Hippocampal formation (tissue), 2 donors: Measurements from ENCODE around the gene KDM4C.
A peak's percentile ranks its signal among the peaks of the same experiment; 100 is the strongest.
"Not testable (repeated sequence)": the region's sequence is repeated elsewhere in the genome, so short reads cannot be mapped to it uniquely, and the experiment has no call there.

Source experiments
- DNase-seq, 2 donors: peaks; one replicate each; lab custom pipeline; 2025; lab: John Stamatoyannopoulos, UW

Gene KDM4C

GRCh38 chr9:6764011-6764410 lies 6.2 kb downstream of the KDM4C start:
- no peak for DNase-seq

DNA sequence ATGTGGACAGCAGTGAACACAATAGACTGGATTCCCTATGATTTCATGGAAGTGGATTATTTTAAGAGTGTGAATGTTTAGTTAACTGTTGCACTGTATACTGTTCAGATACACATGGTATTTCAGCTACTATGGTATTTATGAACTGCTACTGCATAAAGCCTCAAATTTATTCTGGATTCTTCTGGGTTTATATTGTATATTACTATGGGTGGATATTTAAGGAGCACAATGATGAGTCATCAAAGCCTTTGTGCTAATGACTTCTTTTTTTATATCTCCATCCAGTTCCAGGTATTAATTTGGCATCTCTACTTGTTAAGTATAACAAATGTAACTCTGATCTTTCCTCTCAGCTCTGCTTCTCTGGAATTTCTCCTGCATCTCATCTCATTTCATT lies 6.8 kb downstream of the KDM4C start:
- no peak for DNase-seq

GRCh38 chr9:6764950-6765349 lies 7.2 kb downstream of the KDM4C start:
- DNase-seq, result no peak

GRCh38 chr9:6765396-6765795 lies 7.6 kb downstream of the KDM4C start:
- no peak for DNase-seq

DNA sequence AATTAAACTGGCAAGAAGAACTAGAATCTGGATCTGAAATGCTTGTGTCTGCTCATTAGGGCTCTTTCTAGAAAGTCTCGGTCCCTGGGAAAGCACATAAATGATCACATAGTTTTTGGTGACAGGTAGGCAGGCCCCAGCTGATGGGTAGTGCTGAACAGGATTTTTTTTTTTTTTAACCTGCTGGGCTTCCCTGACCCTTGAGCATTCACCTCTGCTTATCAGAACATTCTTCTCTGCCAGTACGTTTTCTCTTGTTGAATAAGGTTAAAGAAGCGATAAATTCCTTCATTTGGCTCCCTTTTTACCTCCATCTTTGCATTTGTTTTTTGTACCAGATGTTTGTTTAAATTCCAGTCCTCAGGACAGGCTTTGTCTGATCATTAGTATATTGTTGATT lies 8.8 kb downstream of the KDM4C start:
- no peak for DNase-seq

- DNase-seq, result not testable (repeated sequence)
Measured at GRCh38 chr9:6768587-6768986, 10.8 kb downstream of the KDM4C start.

- no peak for DNase-seq
Measured at GRCh38 chr9:6771722-6772121, 13.9 kb downstream of the KDM4C start.

DNA sequence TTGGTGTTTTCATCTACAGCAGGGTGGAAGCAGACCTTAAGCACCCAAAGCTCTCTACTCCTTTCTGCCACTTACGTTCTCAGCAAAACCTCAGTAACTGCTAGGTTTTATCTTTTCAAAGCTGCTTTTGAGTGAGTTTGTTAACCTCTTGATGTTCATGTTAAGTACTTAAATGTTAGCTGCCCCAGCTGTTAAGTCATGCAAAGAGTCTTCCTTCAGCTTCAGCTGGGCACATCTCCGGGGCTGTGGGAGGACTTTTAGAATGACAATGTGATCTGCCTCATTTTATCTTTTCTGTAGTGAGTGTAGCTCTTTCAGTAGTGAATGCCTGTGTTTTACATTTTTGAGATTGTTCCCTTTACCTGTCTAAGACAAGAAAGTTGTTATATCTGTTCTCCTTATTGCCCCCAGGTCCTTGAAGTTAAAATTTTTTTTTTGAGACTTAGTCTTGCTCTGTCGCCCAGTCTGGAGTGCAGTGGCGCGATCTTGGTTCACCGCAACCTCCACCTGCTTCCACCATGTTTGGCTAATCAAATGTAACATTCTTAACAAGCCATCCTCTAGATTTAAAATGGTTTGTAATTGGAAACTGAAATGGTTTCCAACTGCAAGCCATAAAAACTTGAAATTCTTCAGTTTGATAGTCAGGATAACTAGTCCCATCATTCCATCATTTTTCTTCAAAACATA lies 19.6 kb downstream of the KDM4C start:
- no peak for DNase-seq

- DNase-seq, result no peak
Measured at GRCh38 chr9:6779417-6780241, 21.9 kb downstream of the KDM4C start.

- no peak for DNase-seq
Measured at GRCh38 chr9:6780690-6781089, 22.9 kb downstream of the KDM4C start.

DNA sequence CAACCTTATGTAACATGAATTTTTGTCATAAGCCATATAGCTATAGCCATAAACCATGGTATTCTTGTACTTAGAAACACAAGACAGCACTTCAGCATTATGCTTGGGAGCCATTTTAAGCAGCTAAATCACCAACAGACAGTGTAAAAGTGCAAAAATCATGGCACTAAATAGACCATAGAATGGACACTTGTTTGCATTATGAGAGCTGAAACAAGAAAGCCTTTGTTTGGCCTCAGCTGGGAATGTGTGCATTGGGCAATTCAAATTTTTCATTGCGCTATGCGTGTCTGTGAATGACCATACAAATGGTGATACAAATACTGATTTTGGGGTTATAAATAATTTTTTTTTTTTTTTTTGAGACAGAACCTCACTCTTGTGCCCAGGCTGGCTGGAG lies 23.7 kb downstream of the KDM4C start:
- peak; percentile 34 to 84 for DNase-seq

DNA sequence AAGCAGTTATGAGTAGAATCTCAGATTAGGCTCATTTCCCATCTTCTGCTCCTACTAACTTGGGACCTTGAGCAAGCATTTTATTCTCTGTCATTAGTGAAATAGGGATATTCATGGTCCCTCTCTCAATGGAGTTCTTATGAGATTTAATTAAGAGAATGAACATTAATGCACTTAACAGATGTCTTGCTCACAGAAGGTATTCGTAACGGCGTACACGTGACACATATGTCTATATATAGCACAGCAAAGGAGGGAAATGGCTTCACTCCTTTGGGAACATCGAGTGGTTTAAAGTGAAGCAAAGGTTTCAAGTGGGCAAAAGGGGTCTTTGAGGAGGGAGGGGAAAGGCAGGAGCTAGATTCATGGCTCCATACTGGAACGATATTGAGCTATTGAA lies 24.6 kb downstream of the KDM4C start:
- DNase-seq, result no peak

GRCh38 chr9:6782981-6783380 lies 25.2 kb downstream of the KDM4C start:
- no peak for DNase-seq

- no peak for DNase-seq
Measured at GRCh38 chr9:6783753-6784152, 26.0 kb downstream of the KDM4C start.

- DNase-seq, result no peak
Measured at GRCh38 chr9:6785682-6786081, 27.9 kb downstream of the KDM4C start.

DNA sequence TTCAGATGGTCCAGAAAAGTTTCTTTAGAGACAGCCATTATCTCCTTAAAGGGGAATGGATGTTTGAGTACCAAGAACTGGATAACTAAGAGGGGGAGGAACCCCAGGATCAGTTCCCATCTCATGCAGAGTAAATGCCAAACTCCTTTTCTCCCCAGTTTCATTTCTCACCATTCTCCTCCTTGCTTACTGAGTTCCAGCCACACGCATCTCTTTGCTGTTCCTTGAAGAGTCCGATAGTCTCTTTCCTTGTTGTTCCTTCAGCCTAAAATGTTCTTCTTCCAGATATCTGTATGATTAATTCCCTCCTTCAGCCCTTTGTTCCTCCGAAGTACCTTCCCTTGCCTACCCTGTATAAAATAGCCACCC lies 30.0 kb downstream of the KDM4C start:
- no peak for DNase-seq

DNA sequence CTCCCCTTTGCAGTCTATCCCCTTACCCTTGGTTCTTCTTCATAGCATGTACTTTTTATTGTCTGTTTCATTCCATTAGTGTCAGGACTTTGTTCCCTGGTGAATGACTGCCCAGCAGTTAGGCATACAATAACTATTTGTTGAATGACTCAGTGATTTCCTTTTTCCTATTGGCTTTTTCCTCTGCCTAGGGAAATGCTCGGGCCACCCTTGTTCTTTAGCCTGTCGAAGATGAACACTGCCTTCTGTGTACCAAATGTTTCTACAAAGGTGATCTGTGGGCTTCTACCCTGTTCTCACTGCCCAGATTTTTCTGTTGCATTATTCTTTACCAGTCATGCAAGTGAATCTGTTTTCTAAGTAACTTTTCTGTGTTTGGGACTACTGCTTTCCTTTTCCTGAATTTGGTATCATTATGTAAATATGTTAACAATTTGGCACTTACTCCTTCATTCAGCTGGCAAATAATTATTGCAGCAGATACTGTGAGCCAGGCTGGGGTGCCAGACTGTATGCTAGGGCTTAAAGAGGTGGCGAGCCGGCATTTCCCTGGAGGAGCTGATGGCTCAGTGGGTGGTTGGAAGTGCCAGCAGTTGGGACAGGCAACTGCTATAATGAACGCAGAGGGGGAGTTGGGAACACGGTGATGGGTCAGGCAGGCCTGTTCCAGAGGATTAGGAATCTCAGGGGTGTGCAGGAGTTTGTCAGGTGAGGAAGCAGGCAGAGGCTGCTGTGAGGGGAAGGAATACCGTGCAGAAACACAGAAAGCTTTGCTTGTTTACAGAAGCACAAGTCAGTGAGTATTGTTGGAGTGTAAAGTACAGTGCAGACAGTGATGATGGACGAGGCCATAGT lies 30.6 kb downstream of the KDM4C start:
- DNase-seq, result peak; percentile 38 to 40

GRCh38 chr9:6789017-6789338 lies 31.2 kb downstream of the KDM4C start:
- not testable (repeated sequence) for DNase-seq

- DNase-seq, result no peak
Measured at GRCh38 chr9:6790866-6791265, 33.1 kb downstream of the KDM4C start.

GRCh38 chr9:6793203-6793602 lies 35.4 kb downstream of the KDM4C start:
- no peak for DNase-seq

DNA sequence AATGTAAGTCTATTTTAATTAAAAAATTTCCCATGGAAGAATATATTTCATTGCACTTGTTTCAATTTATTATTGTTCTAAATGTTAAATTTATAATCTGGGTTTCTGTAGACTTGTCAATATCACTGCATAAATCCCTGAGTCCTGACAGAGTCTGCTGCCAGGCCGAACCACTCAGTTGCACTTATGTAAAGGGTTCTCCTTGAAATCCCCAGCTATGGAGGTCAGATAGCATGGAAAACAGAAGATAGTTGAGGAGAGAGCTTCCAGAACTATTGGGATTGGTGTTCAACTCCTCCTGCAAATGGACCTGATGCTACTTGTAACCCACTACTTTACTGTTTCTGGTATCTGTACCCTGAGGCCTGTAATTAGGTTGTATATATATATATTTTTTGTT lies 37.2 kb downstream of the KDM4C start:
- DNase-seq, result no peak

- no peak for DNase-seq
Measured at GRCh38 chr9:6802926-6803325, 45.2 kb downstream of the KDM4C start.

DNA sequence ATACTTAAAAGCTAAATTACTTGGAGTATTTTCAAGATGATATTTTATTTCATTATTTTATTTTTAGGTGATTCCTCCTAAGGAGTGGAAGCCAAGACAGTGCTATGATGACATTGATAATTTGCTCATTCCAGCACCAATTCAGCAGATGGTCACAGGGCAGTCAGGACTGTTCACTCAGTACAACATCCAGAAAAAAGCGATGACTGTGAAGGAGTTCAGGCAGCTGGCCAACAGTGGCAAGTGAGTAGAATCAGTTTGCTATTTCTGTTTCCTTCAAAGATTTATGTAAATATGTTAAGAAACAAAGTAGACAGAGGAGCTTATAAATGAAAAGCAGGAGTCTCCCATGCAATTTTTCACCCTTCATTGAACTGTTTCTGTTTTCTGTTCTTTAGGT lies 47.8 kb downstream of the KDM4C start:
- peak in 1 of 2 donors; percentile 40 for DNase-seq
